Left lobe of liver (tissue), 2 donors: ENCODE measurements around the gene EMP3. TPM values are rescaled to one million over a fixed set of nuclear protein-coding genes. Genes with fewer than 3 reads are reported as not detected.
"Not testable (repeated sequence)": the region's sequence is repeated elsewhere in the genome, so short reads cannot be mapped to it uniquely, and the experiment has no call there.

ENCODE experiments used
- ATAC-seq: fragments of 200-7000 bp; cut with Tn5 transposase; one replicate; pipeline ENCODE4 v1.9.1; 2020; ENCODE audit warnings: mild to moderate bottlenecking, moderate library complexity
- DNase-seq: peaks from one replicate; pipeline ENCODE4 v3.0.0-alpha.2; 2020; ENCODE audit warnings: low spot score
- total RNA-seq: library from RNA; stranded (reverse); gene quantifications from one replicate; pipeline ENCODE4 v1.2.1, GENCODE V29; 2021
- donor health status: DM: no; HTN: no; CAD: no; lungs with moderate emphysema.
- donor health status: DM: no; HTN: yes; CAD: no.

The EMP3 gene
- total RNA-seq, 1 donor from 2014 or later: 6.7 TPM

- ATAC-seq (no peak), DNase-seq (no peak)
These were observed 9.6 kb upstream of the EMP3 start for GRCh38 chr19:48315712-48316111.

- ATAC-seq, DNase-seq: not testable (repeated sequence)
These were observed 7.7 kb upstream of the EMP3 start for GRCh38 chr19:48317708-48317960.

GRCh38 chr19:48318286-48318987 is 6.9 kb upstream of the EMP3 start:
- no peak for ATAC-seq
- DNase-seq: no peak

- DNase-seq: peak; percentile 78
- ATAC-seq: peak; percentile 56
These were observed 5.5 kb upstream of the EMP3 start for GRCh38 chr19:48319647-48320541.

GRCh38 chr19:48321372-48321621 is 4.1 kb upstream of the EMP3 start:
- peak; percentile 88 for ATAC-seq

GRCh38 chr19:48321622-48322591 is 3.4 kb upstream of the EMP3 start:
- ATAC-seq (peak; percentile 89), DNase-seq (peak; percentile 99)

More at GRCh38 chr19:48321372-48321621, 4.1 kb upstream of the EMP3 start:
- peak; percentile 98 for DNase-seq

- no peak for ATAC-seq
- DNase-seq: no peak
These were observed 4.0 kb downstream of the EMP3 start for GRCh38 chr19:48329167-48329891.

GRCh38 chr19:48330012-48330681 is 4.8 kb downstream of the EMP3 start:
- DNase-seq (peak; percentile 82), ATAC-seq (peak; percentile 82)

- no peak for ATAC-seq
These were observed 7.0 kb downstream of the EMP3 start for GRCh38 chr19:48332351-48332661.

GRCh38 chr19:48332662-48333466 is 7.5 kb downstream of the EMP3 start:
- peak; percentile 88 for DNase-seq
- peak; percentile 69 for ATAC-seq

More at GRCh38 chr19:48332351-48332661, 7.0 kb downstream of the EMP3 start:
- no peak for DNase-seq

- peak; percentile 81 for DNase-seq
- peak; percentile 67 for ATAC-seq
These were observed 8.4 kb downstream of the EMP3 start for GRCh38 chr19:48333467-48334384.

GRCh38 chr19:48338253-48338755 is 13.0 kb downstream of the EMP3 start:
- ATAC-seq (no peak), DNase-seq (no peak)

GRCh38 chr19:48338802-48339503 is 13.6 kb downstream of the EMP3 start:
- ATAC-seq: no peak
- DNase-seq: no peak

GRCh38 chr19:48340995-48341394 is 15.6 kb downstream of the EMP3 start:
- DNase-seq: no peak
- ATAC-seq: no peak

- DNase-seq: no peak
- no peak for ATAC-seq
These were observed 16.4 kb downstream of the EMP3 start for GRCh38 chr19:48341515-48342413.

GRCh38 chr19:48342414-48342738 is 17.0 kb downstream of the EMP3 start:
- DNase-seq (no peak), ATAC-seq (no peak)
